ENCODE data around the gene PSEN1.

The PSEN1 gene

GRCh38 chr14:73253323-73253610 lies 117.0 kb downstream of the PSEN1 start:
- DNase-seq, result no peak

GRCh38 chr14:73253721-73254120 lies 117.4 kb downstream of the PSEN1 start:
- DNase-seq, result no peak

GRCh38 chr14:73254247-73255004 lies 118.1 kb downstream of the PSEN1 start:
- DNase-seq, result no peak

- DNase-seq, result no peak
These were observed 118.7 kb downstream of the PSEN1 start for GRCh38 chr14:73255005-73255400.

GRCh38 chr14:73255693-73256225 lies 119.5 kb downstream of the PSEN1 start:
- DNase-seq, result no peak

GRCh38 chr14:73258076-73258475 lies 121.8 kb downstream of the PSEN1 start:
- no peak for DNase-seq

GRCh38 chr14:73258845-73259611 lies 122.7 kb downstream of the PSEN1 start:
- DNase-seq, result no peak

GRCh38 chr14:73259837-73260236 lies 123.5 kb downstream of the PSEN1 start:
- DNase-seq, result no peak

- no peak for DNase-seq
These were observed 124.3 kb downstream of the PSEN1 start for GRCh38 chr14:73260574-73260973.

GRCh38 chr14:73261075-73261474 lies 124.8 kb downstream of the PSEN1 start:
- DNase-seq, result peak in 2 of 56 donors; percentile 9 to 11

GRCh38 chr14:73261520-73262426 lies 125.5 kb downstream of the PSEN1 start:
- no peak for DNase-seq

- no peak for DNase-seq
These were observed 126.3 kb downstream of the PSEN1 start for GRCh38 chr14:73262427-73263183.

- DNase-seq, result no peak
These were observed 127.3 kb downstream of the PSEN1 start for GRCh38 chr14:73263606-73264005.

- no peak for DNase-seq
These were observed 128.0 kb downstream of the PSEN1 start for GRCh38 chr14:73264080-73264884.

- DNase-seq, result no peak
These were observed 128.8 kb downstream of the PSEN1 start for GRCh38 chr14:73264885-73265720.

- no peak for DNase-seq
These were observed 129.4 kb downstream of the PSEN1 start for GRCh38 chr14:73265721-73266046.

- DNase-seq, result no peak
These were observed 130.0 kb downstream of the PSEN1 start for GRCh38 chr14:73266317-73266716.

- no peak for DNase-seq
These were observed 131.2 kb downstream of the PSEN1 start for GRCh38 chr14:73267474-73267873.

Data from amygdala (tissue), 56 donors.